GM19463 (cell line): Measurements from ENCODE around the gene LRRN4CL.
"Not testable (repeated sequence)": the region's sequence is repeated elsewhere in the genome, so short reads cannot be mapped to it uniquely, and the experiment has no call there.

Source experiments
- ATAC-seq: cut with Tn5 transposase; IDR thresholded peaks from one replicate; pipeline ENCODE4 v1.9.1; 2021; ENCODE audit warnings: mild to moderate bottlenecking, moderate library complexity; ENCODE audit not compliant: unreplicated experiment

LRRN4CL gene

GRCh38 chr11:62710001-62710345 lies 20.6 kb upstream of the LRRN4CL start:
- no peak for ATAC-seq

GRCh38 chr11:62709247-62710000 lies 20.1 kb upstream of the LRRN4CL start:
- peak; percentile 57 for ATAC-seq

- ATAC-seq = no peak
Observed at GRCh38 chr11:62708793-62709192, 19.5 kb upstream of the LRRN4CL start.

GRCh38 chr11:62708392-62708791 lies 19.1 kb upstream of the LRRN4CL start:
- no peak for ATAC-seq

GRCh38 chr11:62707277-62707861 lies 18.0 kb upstream of the LRRN4CL start, which contains the start of the genes BSCL2 and GNG3:
TSS of gene BSCL2 (minus strand) at chr11:62707424. CDS start at chr11:62707195, 229 bp downstream.
TSS of gene GNG3 (plus strand) at chr11:62707676. CDS start at chr11:62708296, 620 bp downstream.
- ATAC-seq = no peak

- no peak for ATAC-seq
Observed at GRCh38 chr11:62706850-62707247, 17.5 kb upstream of the LRRN4CL start.

GRCh38 chr11:62705880-62706849 lies 16.8 kb upstream of the LRRN4CL start:
- peak; percentile 60 for ATAC-seq

- ATAC-seq = no peak
Observed at GRCh38 chr11:62705413-62705812, 16.1 kb upstream of the LRRN4CL start.

- ATAC-seq = not testable (repeated sequence)
Observed at GRCh38 chr11:62703921-62704320, 14.6 kb upstream of the LRRN4CL start.

- ATAC-seq = no peak
Observed at GRCh38 chr11:62702246-62702645, 12.9 kb upstream of the LRRN4CL start.

- no peak for ATAC-seq
Observed at GRCh38 chr11:62694455-62695167, 5.3 kb upstream of the LRRN4CL start.

GRCh38 chr11:62693624-62694023 lies 4.3 kb upstream of the LRRN4CL start:
- not testable (repeated sequence) for ATAC-seq

- no peak for ATAC-seq
Observed at GRCh38 chr11:62688491-62688890, 839 bp downstream of the LRRN4CL start.

- no peak for ATAC-seq
Observed at GRCh38 chr11:62687508-62688396, 1.6 kb downstream of the LRRN4CL start.

GRCh38 chr11:62682518-62682917 lies 6.8 kb downstream of the LRRN4CL start:
- no peak for ATAC-seq

- no peak for ATAC-seq
Observed at GRCh38 chr11:62680825-62681240, 8.5 kb downstream of the LRRN4CL start.

GRCh38 chr11:62678770-62679696 lies 10.3 kb downstream of the LRRN4CL start, which contains the start of gene UBXN1:
TSS of gene UBXN1 (minus strand) at chr11:62679073. CDS start at chr11:62678923, 150 bp downstream.
- ATAC-seq = no peak

GRCh38 chr11:62678433-62678769 lies 10.9 kb downstream of the LRRN4CL start:
- ATAC-seq = no peak

GRCh38 chr11:62677714-62678113 lies 11.6 kb downstream of the LRRN4CL start:
- no peak for ATAC-seq
